Esophagus squamous epithelium (tissue), 5 donors: ENCODE data around the gene LARGE1. TPM values are rescaled to one million over a fixed set of nuclear protein-coding genes. Genes with fewer than 3 reads are reported as not detected.

Experiments
- DNase-seq: peaks from one replicate; lab custom pipeline; 2025; lab: John Stamatoyannopoulos, UW
- H3K27ac ChIP-seq, 4 donors: fragments of 200-600 bp; sonication (generic); one replicate each; pipeline ENCODE4 v1.5.1; 2016 to 2019; ENCODE audit warnings: mild to moderate bottlenecking in 1 of 4
- H3K27me3 ChIP-seq, 4 donors: fragments of 200-600 bp; sonication (generic); 1 replicate in 3 of 4; 2 replicates in 1 of 4; pipeline versions ENCODE4 v1.5.1 to v1.6.0; 2017 to 2021; ENCODE audit warnings: antibody characterized with exemption in 1 of 4
- H3K36me3 ChIP-seq, 3 donors: fragments of 200-600 bp; sonication (generic); one replicate each; pipeline ENCODE4 v1.5.1; 2016 to 2019
- H3K4me1 ChIP-seq, 3 donors: fragments of 200-600 bp; sonication (generic); one replicate each; pipeline ENCODE4 v1.5.1; 2017 to 2019
- H3K4me3 ChIP-seq, 4 donors: fragments of 200-600 bp; sonication (generic); 1 replicate in 3 of 4; 2 replicates in 1 of 4; pipeline ENCODE4 v1.5.1; 2016 to 2019; ENCODE audit warnings: mild to moderate bottlenecking in 2 of 4, moderate library complexity in 1 of 4
- H3K9me3 ChIP-seq, 3 donors: fragments of 200-600 bp; sonication (generic); one replicate each; pipeline ENCODE4 v1.5.1; 2016 to 2019
- POLR2A ChIP-seq, 4 donors: fragments of 450-650 bp; IDR thresholded peaks; one replicate each; pipeline ENCODE4 v1.6.1; 2017; ENCODE audit warnings: antibody characterized with exemption in 4 of 4, mild to moderate bottlenecking in 4 of 4, moderate library complexity in 3 of 4
- WGBS, 2 donors: methylation state at CpG; one replicate each; pipeline ENCODE4 v1.1.5; 2018; 5-methylcytosine and 5-hydroxymethylcytosine counted together
- intact Hi-C: fragments of 100-400 bp; cut with DNase I; formaldehyde crosslinking; loops from one replicate; pipeline ENCODE4 v1.15.0; 2022
- total RNA-seq, 4 donors: library from RNA; depleted of rRNA; stranded (reverse); fragments of >200 nt; gene quantifications; one replicate each; pipeline ENCODE4 v1.1.0, GENCODE V29; 2016
- TF ChIP-seq, protein P1 (sequence below), 6 experiments: fragments of 450-650 bp in 4 of 6; fragments of 200-600 bp in 2 of 6; sonication (generic) in 2 of 6; IDR thresholded peaks; one replicate each; pipeline ENCODE4 v1.5.1; 2016 to 2019; ENCODE audit warnings: antibody characterized with exemption in 6 of 6, mild to moderate bottlenecking in 4 of 6, moderate library complexity in 4 of 6
- donor health status: DM: yes; HTN: yes; CAD: no.

LARGE1 gene
- total RNA-seq, 4 donors from 2014 or later: 5.2 to 15.1 (median 6.6) TPM

DNA sequence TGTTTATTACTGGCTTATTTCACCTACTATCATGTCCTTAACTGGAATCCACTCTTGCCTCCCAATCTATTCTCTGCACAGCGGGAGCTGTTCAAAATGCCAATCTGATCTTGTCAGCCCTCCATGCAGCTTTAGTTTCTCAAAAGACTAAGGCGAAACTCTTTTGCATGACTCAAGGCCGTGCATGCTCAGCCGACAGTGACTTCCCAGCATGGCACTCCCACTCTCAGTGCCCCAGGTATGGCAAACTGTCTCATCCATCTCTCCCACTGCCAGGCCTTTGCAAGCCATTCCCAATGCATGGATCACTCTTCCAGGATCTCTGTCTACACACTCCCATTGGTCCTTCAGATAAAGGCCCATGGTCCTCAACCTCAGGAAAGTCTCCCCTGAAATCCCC, 245.9 kb downstream of the LARGE1 start:
- H3K36me3 ChIP-seq: no peaks in the 10 kb centered on the region
- no peak for DNase-seq
- TF ChIP-seq, protein P1, sequence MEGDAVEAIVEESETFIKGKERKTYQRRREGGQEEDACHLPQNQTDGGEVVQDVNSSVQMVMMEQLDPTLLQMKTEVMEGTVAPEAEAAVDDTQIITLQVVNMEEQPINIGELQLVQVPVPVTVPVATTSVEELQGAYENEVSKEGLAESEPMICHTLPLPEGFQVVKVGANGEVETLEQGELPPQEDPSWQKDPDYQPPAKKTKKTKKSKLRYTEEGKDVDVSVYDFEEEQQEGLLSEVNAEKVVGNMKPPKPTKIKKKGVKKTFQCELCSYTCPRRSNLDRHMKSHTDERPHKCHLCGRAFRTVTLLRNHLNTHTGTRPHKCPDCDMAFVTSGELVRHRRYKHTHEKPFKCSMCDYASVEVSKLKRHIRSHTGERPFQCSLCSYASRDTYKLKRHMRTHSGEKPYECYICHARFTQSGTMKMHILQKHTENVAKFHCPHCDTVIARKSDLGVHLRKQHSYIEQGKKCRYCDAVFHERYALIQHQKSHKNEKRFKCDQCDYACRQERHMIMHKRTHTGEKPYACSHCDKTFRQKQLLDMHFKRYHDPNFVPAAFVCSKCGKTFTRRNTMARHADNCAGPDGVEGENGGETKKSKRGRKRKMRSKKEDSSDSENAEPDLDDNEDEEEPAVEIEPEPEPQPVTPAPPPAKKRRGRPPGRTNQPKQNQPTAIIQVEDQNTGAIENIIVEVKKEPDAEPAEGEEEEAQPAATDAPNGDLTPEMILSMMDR (IDR thresholded peaks at IDR 0.05): no peak
- no peak for TF ChIP-seq POLR2A (IDR thresholded peaks at IDR 0.05)
- H3K4me1 ChIP-seq: no peaks in the 10 kb centered on the region
- intact Hi-C loops: no loop called here
- H3K9me3 ChIP-seq: no peaks in the 10 kb centered on the region
- WGBS, 2 donors: 86 to 89% methylated on average over 4 of the region's 4 CpGs
- H3K27me3 ChIP-seq: no peaks in the 10 kb centered on the region
- no peak overlapping the region for H3K27ac ChIP-seq
- no peak overlapping the region for H3K4me3 ChIP-seq

- H3K36me3 ChIP-seq: no peaks in the 10 kb centered on the region
- WGBS, 2 donors: 68 to 75% methylated on average over 2 of the region's 2 CpGs
- peaks cover 0 to 9% (median 0%) of the 10 kb centered on the region in 3 donors for H3K4me1 ChIP-seq
- DNase-seq: no peak
- H3K27ac ChIP-seq: no peak overlapping the region
- no peaks in the 10 kb centered on the region for H3K27me3 ChIP-seq
- TF ChIP-seq, protein P1 (IDR thresholded peaks at IDR 0.05): no peak
- TF ChIP-seq POLR2A (IDR thresholded peaks at IDR 0.05): no peak
- intact Hi-C loops: no loop called here
- no peak overlapping the region for H3K4me3 ChIP-seq
- H3K9me3 ChIP-seq: no peaks in the 10 kb centered on the region
Observed at GRCh38 chr22:33669746-33670145, 250.5 kb downstream of the LARGE1 start.

DNA sequence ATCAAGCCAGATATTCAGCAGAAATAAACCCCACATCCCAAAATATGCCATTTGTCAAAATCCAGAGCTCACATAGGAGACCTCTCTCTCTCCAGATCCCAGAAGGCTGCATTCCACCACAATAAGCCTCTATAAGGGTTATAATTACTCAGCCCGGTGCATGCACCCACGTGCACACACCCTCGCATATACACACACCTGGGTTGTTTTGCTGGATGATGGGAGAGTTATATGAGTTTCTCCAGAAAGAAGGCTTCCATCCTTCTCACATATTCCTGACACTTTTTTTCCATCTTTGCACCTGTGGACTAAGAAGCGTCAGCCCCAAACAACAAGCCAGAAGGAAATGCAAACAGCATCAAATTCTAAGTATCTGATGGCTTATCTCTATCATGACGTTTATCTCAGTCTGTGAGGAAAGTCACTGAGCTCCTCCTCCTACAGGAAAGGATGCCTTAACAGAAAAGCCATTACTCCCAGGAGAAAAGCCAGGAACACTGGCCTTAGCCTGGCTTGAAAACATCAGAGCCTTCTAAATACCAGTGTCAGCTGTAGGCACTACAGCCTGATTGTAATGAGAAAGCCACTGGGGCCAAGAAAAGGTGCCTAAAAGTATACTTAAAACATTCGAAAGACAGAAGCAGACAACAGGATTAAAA, 253.2 kb downstream of the LARGE1 start:
- Histone ChIP-seq H3K4me3 (no peak overlapping the region), H3K36me3 (no peaks in the 10 kb centered on the region), H3K4me1 (peaks cover 0 to 9% (median 0%) of the 10 kb centered on the region in 3 donors), H3K27me3 (no peaks in the 10 kb centered on the region), H3K27ac (no peak overlapping the region), H3K9me3 (no peaks in the 10 kb centered on the region)
- 55 to 56% methylated on average over 5 to 6 of the region's 6 CpGs for WGBS, 2 donors
- TF ChIP-seq, protein P1 (IDR thresholded peaks at IDR 0.05): no peak
- TF ChIP-seq POLR2A (IDR thresholded peaks at IDR 0.05): no peak
- DNase-seq: no peak
- intact Hi-C loops: no loop called here

DNA sequence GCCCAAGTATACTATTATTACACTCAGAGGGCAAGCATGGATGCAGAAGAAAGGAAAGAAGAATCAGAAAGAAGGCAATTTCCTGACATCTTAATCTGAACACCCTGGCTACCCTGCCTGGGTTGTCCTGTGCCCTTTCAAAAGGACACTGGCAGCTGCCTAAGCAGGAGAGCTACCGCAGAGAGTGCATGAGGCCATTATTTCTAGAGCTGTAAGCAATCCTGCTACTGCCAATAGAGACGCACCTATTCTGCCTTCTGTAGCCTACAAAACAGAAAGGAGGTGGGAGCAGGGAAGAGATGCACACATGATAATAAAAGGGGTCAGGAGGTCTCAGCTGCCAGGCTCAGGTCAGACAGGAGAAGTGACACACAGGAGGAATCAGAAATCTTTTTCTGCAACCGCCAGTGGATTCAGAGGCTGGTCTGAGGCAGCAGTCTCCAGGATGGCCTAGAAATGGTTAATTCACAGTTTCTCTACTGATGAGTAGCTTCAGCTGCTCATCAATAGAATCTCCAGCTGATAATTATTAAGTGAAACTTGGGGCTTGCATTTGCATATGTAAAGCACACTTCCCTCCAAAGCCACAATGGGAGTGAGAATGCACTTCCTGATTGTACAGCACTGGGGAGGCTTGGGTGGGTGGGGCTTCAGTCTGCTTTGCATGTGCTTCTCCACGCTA, 253.9 kb downstream of the LARGE1 start:
- peaks cover 0 to 9% (median 0%) of the 10 kb centered on the region in 3 donors for H3K4me1 ChIP-seq
- DNase-seq: no peak
- no peaks in the 10 kb centered on the region for H3K27me3 ChIP-seq
- H3K27ac ChIP-seq: no peak overlapping the region
- no peak overlapping the region for H3K4me3 ChIP-seq
- intact Hi-C loops: no loop called here
- TF ChIP-seq, protein P1 (IDR thresholded peaks at IDR 0.05): no peak
- no peak for TF ChIP-seq POLR2A (IDR thresholded peaks at IDR 0.05)
- 70 to 78% methylated on average over 4 of the region's 4 CpGs for WGBS, 2 donors
- H3K36me3 ChIP-seq: no peaks in the 10 kb centered on the region
- H3K9me3 ChIP-seq: no peaks in the 10 kb centered on the region

- Histone ChIP-seq H3K4me1 (peaks cover 0 to 20% (median 5%) of the 10 kb centered on the region in 3 donors), H3K9me3 (no peaks in the 10 kb centered on the region), H3K4me3 (no peak overlapping the region), H3K27me3 (no peaks in the 10 kb centered on the region), H3K36me3 (no peaks in the 10 kb centered on the region), H3K27ac (peak overlapping the region in 1 of 4 donors; percentile 34)
- intact Hi-C loops: no loop called here
- TF ChIP-seq, protein P1 (IDR thresholded peaks at IDR 0.05): no peak
- TF ChIP-seq POLR2A (IDR thresholded peaks at IDR 0.05): no peak
- WGBS, 2 donors: 21 to 24% methylated on average over 2 of the region's 2 CpGs
- no peak for DNase-seq
Observed at GRCh38 chr22:33659448-33659847, 260.8 kb downstream of the LARGE1 start.
